RWPE2 (cell line): ENCODE data around the gene OSBPL3.

Source experiments
- ATAC-seq: fragments of 200-7000 bp; cut with Tn5 transposase; 3 replicates; pipeline ENCODE4 v1.9.1; 2021; ENCODE audit warnings: low read depth
- DNase-seq: peaks from one replicate; pipeline ENCODE4 v3.0.0-alpha.2; 2020; ENCODE audit warnings: low spot score
- H3K27ac ChIP-seq: fragments of 450-650 bp; 2 replicates; pipeline ENCODE4 v1.5.1; 2017; ENCODE audit warnings: mild to moderate bottlenecking; ENCODE audit not compliant: poor library complexity, severe bottlenecking
- H3K27me3 ChIP-seq: fragments of 250-450 bp; sonication (Bioruptor Pico); 2 replicates; pipeline ENCODE4 v1.5.1; 2021; ENCODE audit warnings: mild to moderate bottlenecking, moderate library complexity; ENCODE audit not compliant: insufficient read depth, poor library complexity, severe bottlenecking
- H3K36me3 ChIP-seq: fragments of 250-450 bp; sonication (Bioruptor Pico); 2 replicates; pipeline ENCODE4 v1.5.1; 2020; ENCODE audit warnings: low read depth, mild to moderate bottlenecking, moderate library complexity
- H3K4me1 ChIP-seq: fragments of 250-450 bp; sonication (Bioruptor Pico); 2 replicates; pipeline ENCODE4 v1.5.1; 2021; ENCODE audit warnings: mild to moderate bottlenecking, moderate library complexity; ENCODE audit not compliant: insufficient read depth, poor library complexity, severe bottlenecking
- H3K4me3 ChIP-seq: fragments of 250-450 bp; sonication (Bioruptor Pico); 2 replicates; pipeline ENCODE4 v1.5.1; 2021; ENCODE audit warnings: mild to moderate bottlenecking, moderate library complexity; ENCODE audit not compliant: severe bottlenecking
- H3K9me3 ChIP-seq: fragments of 250-450 bp; sonication (Bioruptor Pico); 2 replicates; pipeline ENCODE4 v1.5.1; 2021; ENCODE audit warnings: mild to moderate bottlenecking, moderate library complexity; ENCODE audit not compliant: severe bottlenecking
- TF ChIP-seq, protein P1 (sequence below): fragments of 450-650 bp; IDR thresholded peaks from one replicate; pipeline ENCODE4 v1.5.1; 2017; ENCODE audit warnings: mild to moderate bottlenecking, moderate library complexity; ENCODE audit not compliant: poor library complexity, severe bottlenecking

The OSBPL3 gene

DNA sequence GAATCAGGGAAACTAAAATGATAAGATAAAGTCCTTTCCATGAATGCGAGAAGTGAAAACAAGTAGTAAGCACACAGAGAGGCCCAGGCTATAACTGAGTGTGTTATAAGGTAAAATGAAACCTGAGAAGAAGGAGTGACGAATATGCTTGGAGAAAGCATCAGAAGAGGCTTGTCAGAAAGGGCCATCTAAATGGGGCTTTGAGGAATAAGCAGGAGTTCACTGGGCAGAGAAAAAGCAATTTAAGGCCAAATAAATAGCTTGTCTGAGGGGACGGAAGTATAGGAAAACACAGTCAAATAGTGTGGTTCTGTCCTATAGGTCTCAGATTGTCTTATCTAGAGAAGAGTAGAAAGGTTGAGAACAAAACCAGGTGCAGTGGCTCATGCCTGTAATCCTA, 163.1 kb downstream of the OSBPL3 start:
- Histone ChIP-seq H3K9me3 (no peaks in the 10 kb centered on the region), H3K4me1 (peaks cover 21% of the 10 kb centered on the region), H3K27me3 (no peaks in the 10 kb centered on the region), H3K36me3 (peaks cover 52% of the 10 kb centered on the region), H3K27ac (no peak overlapping the region), H3K4me3 (no peak overlapping the region)
- ATAC-seq (no peak), DNase-seq (no peak)
- TF ChIP-seq, protein P1, sequence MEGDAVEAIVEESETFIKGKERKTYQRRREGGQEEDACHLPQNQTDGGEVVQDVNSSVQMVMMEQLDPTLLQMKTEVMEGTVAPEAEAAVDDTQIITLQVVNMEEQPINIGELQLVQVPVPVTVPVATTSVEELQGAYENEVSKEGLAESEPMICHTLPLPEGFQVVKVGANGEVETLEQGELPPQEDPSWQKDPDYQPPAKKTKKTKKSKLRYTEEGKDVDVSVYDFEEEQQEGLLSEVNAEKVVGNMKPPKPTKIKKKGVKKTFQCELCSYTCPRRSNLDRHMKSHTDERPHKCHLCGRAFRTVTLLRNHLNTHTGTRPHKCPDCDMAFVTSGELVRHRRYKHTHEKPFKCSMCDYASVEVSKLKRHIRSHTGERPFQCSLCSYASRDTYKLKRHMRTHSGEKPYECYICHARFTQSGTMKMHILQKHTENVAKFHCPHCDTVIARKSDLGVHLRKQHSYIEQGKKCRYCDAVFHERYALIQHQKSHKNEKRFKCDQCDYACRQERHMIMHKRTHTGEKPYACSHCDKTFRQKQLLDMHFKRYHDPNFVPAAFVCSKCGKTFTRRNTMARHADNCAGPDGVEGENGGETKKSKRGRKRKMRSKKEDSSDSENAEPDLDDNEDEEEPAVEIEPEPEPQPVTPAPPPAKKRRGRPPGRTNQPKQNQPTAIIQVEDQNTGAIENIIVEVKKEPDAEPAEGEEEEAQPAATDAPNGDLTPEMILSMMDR: no peak

DNA sequence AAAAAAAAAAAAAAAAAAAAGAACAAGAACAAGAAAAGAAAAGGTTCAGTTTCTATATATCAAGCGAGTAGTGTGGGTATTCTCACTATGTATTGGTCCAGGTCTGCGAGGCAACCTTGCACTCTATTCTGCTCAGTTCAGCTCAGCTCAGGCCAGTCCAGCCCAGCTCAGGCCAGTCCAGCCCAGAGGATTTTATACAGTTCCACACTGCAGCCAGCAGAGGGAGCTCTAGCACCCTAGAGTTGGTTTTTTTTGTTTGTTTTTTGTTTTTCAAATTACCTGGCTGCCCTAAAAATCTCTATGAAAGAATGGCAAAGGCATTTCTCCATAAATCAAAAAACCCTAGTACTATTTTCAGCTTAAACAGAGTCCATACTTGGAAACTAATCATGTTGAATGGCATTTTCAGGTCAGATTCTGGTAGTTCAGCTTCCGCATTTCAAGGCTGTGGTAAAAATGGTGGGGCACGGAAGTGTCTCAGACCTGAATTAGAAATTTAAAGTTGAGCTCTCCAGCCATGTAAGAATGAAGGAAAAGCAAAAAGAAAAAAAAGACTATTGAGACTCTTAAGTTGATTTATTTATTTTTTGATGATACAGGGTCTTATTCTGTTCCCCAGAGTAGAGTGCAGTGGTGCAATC, 167.6 kb downstream of the OSBPL3 start:
- peak; percentile 78 for ATAC-seq
- no peak overlapping the region for H3K27ac ChIP-seq
- H3K36me3 ChIP-seq: peaks cover 63% of the 10 kb centered on the region
- no peak for DNase-seq
- H3K4me1 ChIP-seq: no peaks in the 10 kb centered on the region
- TF ChIP-seq, protein P1: peak; percentile 97
- H3K27me3 ChIP-seq: no peaks in the 10 kb centered on the region
- no peaks in the 10 kb centered on the region for H3K9me3 ChIP-seq
- H3K4me3 ChIP-seq: no peak overlapping the region

DNA sequence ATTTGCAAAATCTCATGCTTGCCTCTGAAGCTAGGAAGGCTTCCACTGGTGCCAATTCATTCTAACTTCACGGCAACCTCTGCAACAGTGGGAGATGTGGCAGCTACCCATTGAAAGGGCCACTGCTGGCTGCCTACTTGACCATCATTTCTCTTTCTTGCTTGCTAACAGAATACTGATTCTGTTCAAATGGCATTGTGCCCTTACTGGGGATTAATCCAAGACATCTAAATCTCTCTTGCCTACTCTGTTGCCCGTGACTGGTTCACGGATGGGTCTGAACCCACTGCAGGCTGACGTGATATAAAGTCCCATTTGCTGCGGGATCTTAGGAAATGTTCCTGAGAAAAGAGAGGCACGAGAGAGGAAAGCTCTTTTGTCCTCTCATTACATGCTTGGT, 171.5 kb downstream of the OSBPL3 start:
- DNase-seq (no peak), ATAC-seq (no peak)
- no peaks in the 10 kb centered on the region for H3K9me3 ChIP-seq
- H3K4me1 ChIP-seq: no peaks in the 10 kb centered on the region
- no peak overlapping the region for H3K4me3 ChIP-seq
- H3K36me3 ChIP-seq: peaks cover 75% of the 10 kb centered on the region
- TF ChIP-seq, protein P1: no peak
- no peaks in the 10 kb centered on the region for H3K27me3 ChIP-seq
- H3K27ac ChIP-seq: no peak overlapping the region

DNA sequence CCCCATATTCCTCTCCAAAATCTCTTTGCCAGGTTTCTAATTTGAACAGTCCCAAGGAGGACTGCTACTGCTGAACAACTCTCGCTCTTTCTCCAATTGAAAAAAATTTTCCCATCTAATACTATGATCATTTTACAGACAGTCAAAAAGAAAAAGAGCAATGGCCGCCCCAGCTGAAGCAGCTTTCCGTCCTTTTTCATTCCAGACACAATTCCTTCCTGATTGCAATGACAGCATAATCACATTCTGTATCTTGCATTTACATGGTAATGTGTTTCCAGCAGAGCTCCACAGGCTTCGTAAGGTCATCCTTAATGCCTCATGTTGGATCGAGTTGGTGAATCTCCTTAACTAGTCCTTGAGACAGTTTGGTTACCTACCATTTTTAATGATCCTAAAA, 177.7 kb downstream of the OSBPL3 start:
- Histone ChIP-seq H3K9me3 (no peaks in the 10 kb centered on the region), H3K4me3 (no peak overlapping the region), H3K4me1 (no peaks in the 10 kb centered on the region), H3K27ac (no peak overlapping the region), H3K27me3 (no peaks in the 10 kb centered on the region), H3K36me3 (peaks cover 65% of the 10 kb centered on the region)
- DNase-seq (no peak), ATAC-seq (no peak)
- TF ChIP-seq, protein P1: no peak

DNA sequence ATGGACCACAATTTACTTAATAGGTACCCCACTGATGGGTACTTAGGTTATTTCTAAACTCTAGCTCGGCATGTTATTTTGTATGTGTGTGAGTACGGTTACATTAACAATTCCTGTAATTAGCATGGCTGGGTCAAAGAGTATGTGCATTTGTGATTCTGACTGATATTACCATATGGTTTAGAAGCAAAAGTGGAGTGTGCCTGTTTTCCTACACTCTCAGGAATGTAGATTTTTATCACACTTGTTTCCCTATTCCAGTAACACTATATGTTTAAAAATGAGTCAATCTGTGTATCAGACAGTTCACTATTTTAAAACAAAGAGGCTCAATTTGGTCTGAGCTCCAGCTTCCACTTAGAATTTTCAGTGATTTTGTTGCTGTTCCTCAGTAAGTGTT, 178.1 kb downstream of the OSBPL3 start:
- Histone ChIP-seq H3K27ac (no peak overlapping the region), H3K27me3 (no peaks in the 10 kb centered on the region), H3K4me1 (no peaks in the 10 kb centered on the region), H3K9me3 (no peaks in the 10 kb centered on the region), H3K4me3 (no peak overlapping the region), H3K36me3 (peaks cover 61% of the 10 kb centered on the region)
- TF ChIP-seq, protein P1: no peak
- DNase-seq: no peak
- no peak for ATAC-seq
